Vagina (tissue), 2 donors: Measurements from ENCODE around the gene FKBP11.

Source experiments
- CTCF ChIP-seq, 3 experiments: fragments of 450-650 bp in 2 of 3; fragments of 200-600 bp in 1 of 3; sonication (generic) in 1 of 3; IDR thresholded peaks; one replicate each; pipeline ENCODE4 v1.5.1; 2017 to 2019; ENCODE audit warnings: antibody characterized with exemption in 3 of 3, mild to moderate bottlenecking in 2 of 3, moderate library complexity in 2 of 3
- POLR2AphosphoS5 ChIP-seq, 2 donors: sonication (generic); formaldehyde crosslinking; IDR thresholded peaks; one replicate each; pipeline ENCODE4 v1.9.0; 2017; ENCODE audit warnings: antibody characterized with exemption in 2 of 2, mild to moderate bottlenecking in 2 of 2, low read depth in 1 of 2; ENCODE audit not compliant: insufficient read depth in 1 of 2

DNA sequence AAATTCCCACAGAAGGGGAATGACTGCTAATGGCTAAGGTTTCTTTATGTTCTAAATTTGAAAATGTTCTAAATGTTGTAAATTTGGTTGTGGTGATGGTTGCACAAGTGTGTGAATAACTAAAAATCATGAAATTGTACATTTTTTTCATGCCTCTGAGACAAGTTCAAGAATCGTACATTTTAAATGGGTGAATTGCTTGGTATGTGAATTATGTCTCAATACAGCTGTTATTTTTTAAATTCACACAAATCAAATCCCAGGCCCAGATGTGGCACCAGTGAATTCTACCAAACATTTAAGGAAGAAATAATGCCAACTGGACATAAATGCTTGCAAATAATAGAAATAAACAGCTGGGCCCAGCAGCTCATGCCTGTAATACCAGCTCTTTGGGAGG, 31.0 kb downstream of the FKBP11 start:
- TF ChIP-seq CTCF (IDR thresholded peaks at IDR 0.05) (no peak), POLR2AphosphoS5 (IDR thresholded peaks at IDR 0.05; ENCODE audit: insufficient read depth in 1 of 2, low read depth in 1 of 2) (no peak)
